Adrenal gland (tissue), 5 donors: ENCODE data around the gene CYB561.

Experiments
- POLR2A ChIP-seq, 2 donors: fragments of 450-650 bp; IDR thresholded peaks; one replicate each; pipeline ENCODE4 v1.6.1; 2017; ENCODE audit warnings: antibody characterized with exemption in 2 of 2, mild to moderate bottlenecking in 2 of 2, moderate library complexity in 1 of 2
- TF ChIP-seq, protein P1 (sequence below), 6 experiments: fragments of 450-650 bp in 4 of 6; fragments of 200-600 bp in 2 of 6; sonication (generic) in 1 of 6; IDR thresholded peaks; 1 replicate in 5 of 6; 2 replicates in 1 of 6; pipeline versions ENCODE4 v1.5.1 to v1.8.0; 2016 to 2021; ENCODE audit warnings: antibody characterized with exemption in 6 of 6, mild to moderate bottlenecking in 2 of 6, moderate library complexity in 1 of 6
- donor health status: DM: no; HTN: no; CAD: no.

DNA sequence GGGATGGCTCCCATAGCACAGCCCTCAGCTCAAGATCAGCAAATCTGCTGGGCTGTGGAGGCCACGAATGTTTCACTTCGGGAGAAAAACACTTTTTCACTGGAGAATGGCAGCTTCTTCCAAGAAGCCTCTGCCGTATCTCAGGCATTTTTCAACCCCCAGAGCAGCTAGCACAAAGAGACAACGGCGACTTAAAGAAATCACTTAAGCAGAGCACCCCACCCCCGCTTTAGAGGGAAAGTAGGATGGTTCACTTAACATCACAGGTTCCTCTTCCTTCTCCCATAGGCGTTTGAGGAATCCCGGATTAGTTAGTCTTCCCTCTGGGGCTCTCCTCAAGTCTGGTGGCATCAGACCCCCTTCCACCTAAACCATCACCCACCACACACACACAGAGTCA lies 27.6 kb downstream of the CYB561 start:
- TF ChIP-seq, protein P1, sequence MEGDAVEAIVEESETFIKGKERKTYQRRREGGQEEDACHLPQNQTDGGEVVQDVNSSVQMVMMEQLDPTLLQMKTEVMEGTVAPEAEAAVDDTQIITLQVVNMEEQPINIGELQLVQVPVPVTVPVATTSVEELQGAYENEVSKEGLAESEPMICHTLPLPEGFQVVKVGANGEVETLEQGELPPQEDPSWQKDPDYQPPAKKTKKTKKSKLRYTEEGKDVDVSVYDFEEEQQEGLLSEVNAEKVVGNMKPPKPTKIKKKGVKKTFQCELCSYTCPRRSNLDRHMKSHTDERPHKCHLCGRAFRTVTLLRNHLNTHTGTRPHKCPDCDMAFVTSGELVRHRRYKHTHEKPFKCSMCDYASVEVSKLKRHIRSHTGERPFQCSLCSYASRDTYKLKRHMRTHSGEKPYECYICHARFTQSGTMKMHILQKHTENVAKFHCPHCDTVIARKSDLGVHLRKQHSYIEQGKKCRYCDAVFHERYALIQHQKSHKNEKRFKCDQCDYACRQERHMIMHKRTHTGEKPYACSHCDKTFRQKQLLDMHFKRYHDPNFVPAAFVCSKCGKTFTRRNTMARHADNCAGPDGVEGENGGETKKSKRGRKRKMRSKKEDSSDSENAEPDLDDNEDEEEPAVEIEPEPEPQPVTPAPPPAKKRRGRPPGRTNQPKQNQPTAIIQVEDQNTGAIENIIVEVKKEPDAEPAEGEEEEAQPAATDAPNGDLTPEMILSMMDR (IDR thresholded peaks at IDR 0.05): no peak
- no peak for TF ChIP-seq POLR2A (IDR thresholded peaks at IDR 0.05)
